Glutamatergic neuron (in vitro differentiated cells): ENCODE results near the gene TRPM3. TPM values are rescaled to one million over a fixed set of nuclear protein-coding genes. Genes with fewer than 3 reads are reported as not detected.

Source experiments
- DNase-seq: peaks from one replicate; pipeline ENCODE4 v3.0.0; 2022
- H3K27ac Mint-ChIP-seq: one replicate; pipeline ENCODE4 v1.8.0; 2020; ENCODE audit warnings: mild to moderate bottlenecking, mixed read lengths, inconsistent platforms; ENCODE audit not compliant: unreplicated experiment
- H3K27me3 Mint-ChIP-seq: one replicate; pipeline ENCODE4 v1.8.0; 2020; ENCODE audit warnings: mild to moderate bottlenecking, moderate library complexity, mixed read lengths, inconsistent platforms; ENCODE audit not compliant: unreplicated experiment
- H3K36me3 Mint-ChIP-seq: one replicate; pipeline ENCODE4 v1.8.0; 2020; ENCODE audit warnings: mild to moderate bottlenecking, mixed read lengths, inconsistent platforms; ENCODE audit not compliant: unreplicated experiment
- H3K4me1 Mint-ChIP-seq: one replicate; pipeline ENCODE4 v1.8.0; 2020; ENCODE audit warnings: mild to moderate bottlenecking, low read depth, mixed read lengths, inconsistent platforms; ENCODE audit not compliant: unreplicated experiment
- H3K4me3 Mint-ChIP-seq: one replicate; pipeline ENCODE4 v1.8.0; 2020; ENCODE audit warnings: mild to moderate bottlenecking, mixed read lengths, inconsistent platforms; ENCODE audit not compliant: unreplicated experiment
- H3K9me3 Mint-ChIP-seq: one replicate; pipeline ENCODE4 v1.8.0; 2020; ENCODE audit warnings: mild to moderate bottlenecking, moderate library complexity, mixed read lengths, inconsistent platforms; ENCODE audit not compliant: unreplicated experiment
- total RNA-seq: library from RNA; stranded (reverse); fragmentation: NEBNext Ultra II Directional; extraction: Animal tissue kit (Norgen Biotek cat#: 25700); gene quantifications from one replicate; pipeline ENCODE4 v1.2.1, GENCODE V29; 2021; ENCODE audit not compliant: unreplicated experiment
- TF ChIP-seq, protein P1 (sequence below): fragments of 200-600 bp; sonication (generic); IDR thresholded peaks from one replicate; pipeline ENCODE4 v1.5.0; 2021; ENCODE audit not compliant: partially characterized antibody, unreplicated experiment

Gene TRPM3
- total RNA-seq, 1 donor from 2014 or later = 3.3 TPM

DNA sequence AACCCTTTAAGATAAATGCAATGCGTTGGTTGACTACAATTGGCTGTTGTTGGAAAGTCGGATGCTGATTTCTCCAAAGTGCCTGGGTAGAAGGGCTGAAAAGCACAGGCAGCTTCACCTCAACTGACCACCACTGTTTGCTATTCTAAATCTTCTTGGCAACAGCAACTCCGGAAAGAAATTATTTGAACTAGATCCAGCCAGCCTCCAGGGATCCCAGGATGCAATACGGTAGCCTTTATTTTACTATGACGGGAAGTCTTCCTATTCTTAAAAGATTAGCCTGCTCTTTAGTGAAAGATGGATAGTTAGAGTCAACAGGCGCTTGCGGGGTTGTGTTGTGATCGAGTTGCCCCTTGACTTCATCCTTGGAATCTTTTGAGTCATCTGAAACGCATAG, 628.4 kb downstream of the TRPM3 start:
- TF ChIP-seq, protein P1, sequence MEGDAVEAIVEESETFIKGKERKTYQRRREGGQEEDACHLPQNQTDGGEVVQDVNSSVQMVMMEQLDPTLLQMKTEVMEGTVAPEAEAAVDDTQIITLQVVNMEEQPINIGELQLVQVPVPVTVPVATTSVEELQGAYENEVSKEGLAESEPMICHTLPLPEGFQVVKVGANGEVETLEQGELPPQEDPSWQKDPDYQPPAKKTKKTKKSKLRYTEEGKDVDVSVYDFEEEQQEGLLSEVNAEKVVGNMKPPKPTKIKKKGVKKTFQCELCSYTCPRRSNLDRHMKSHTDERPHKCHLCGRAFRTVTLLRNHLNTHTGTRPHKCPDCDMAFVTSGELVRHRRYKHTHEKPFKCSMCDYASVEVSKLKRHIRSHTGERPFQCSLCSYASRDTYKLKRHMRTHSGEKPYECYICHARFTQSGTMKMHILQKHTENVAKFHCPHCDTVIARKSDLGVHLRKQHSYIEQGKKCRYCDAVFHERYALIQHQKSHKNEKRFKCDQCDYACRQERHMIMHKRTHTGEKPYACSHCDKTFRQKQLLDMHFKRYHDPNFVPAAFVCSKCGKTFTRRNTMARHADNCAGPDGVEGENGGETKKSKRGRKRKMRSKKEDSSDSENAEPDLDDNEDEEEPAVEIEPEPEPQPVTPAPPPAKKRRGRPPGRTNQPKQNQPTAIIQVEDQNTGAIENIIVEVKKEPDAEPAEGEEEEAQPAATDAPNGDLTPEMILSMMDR = no peak
- no peak for DNase-seq
- peaks cover 2% of the 10 kb centered on the region for H3K9me3 Mint-ChIP-seq

GRCh38 chr9:70492319-70492777, 629.1 kb downstream of the TRPM3 start:
- peaks cover 10% of the 10 kb centered on the region for H3K4me1 Mint-ChIP-seq
- no peaks in the 10 kb centered on the region for H3K27me3 Mint-ChIP-seq
- no peak overlapping the region for H3K4me3 Mint-ChIP-seq
- H3K36me3 Mint-ChIP-seq = peaks cover 5% of the 10 kb centered on the region
- no peaks in the 10 kb centered on the region for H3K9me3 Mint-ChIP-seq
- TF ChIP-seq, protein P1 = no peak
- no peak for DNase-seq
- no peak overlapping the region for H3K27ac Mint-ChIP-seq

More for the DNA sequence above, 628.4 kb downstream of the TRPM3 start:
- H3K36me3 Mint-ChIP-seq = peaks cover 5% of the 10 kb centered on the region
- no peak overlapping the region for H3K4me3 Mint-ChIP-seq
- no peaks in the 10 kb centered on the region for H3K27me3 Mint-ChIP-seq
- H3K27ac Mint-ChIP-seq = no peak overlapping the region
- H3K4me1 Mint-ChIP-seq = peaks cover 10% of the 10 kb centered on the region

- Mint-ChIP-seq H3K4me1 (peaks cover 10% of the 10 kb centered on the region), H3K27ac (no peak overlapping the region), H3K27me3 (no peaks in the 10 kb centered on the region), H3K36me3 (peaks cover 5% of the 10 kb centered on the region), H3K9me3 (no peaks in the 10 kb centered on the region), H3K4me3 (no peak overlapping the region)
- TF ChIP-seq, protein P1 = no peak
- DNase-seq = no peak
Observed at GRCh38 chr9:70491426-70492318, 629.7 kb downstream of the TRPM3 start.

- Mint-ChIP-seq H3K27me3 (no peaks in the 10 kb centered on the region), H3K36me3 (peaks cover 5% of the 10 kb centered on the region), H3K9me3 (no peaks in the 10 kb centered on the region), H3K27ac (no peak overlapping the region), H3K4me1 (peaks cover 10% of the 10 kb centered on the region), H3K4me3 (no peak overlapping the region)
- TF ChIP-seq, protein P1 = no peak
- DNase-seq = no peak
Observed at GRCh38 chr9:70490478-70490877, 630.9 kb downstream of the TRPM3 start.

DNA sequence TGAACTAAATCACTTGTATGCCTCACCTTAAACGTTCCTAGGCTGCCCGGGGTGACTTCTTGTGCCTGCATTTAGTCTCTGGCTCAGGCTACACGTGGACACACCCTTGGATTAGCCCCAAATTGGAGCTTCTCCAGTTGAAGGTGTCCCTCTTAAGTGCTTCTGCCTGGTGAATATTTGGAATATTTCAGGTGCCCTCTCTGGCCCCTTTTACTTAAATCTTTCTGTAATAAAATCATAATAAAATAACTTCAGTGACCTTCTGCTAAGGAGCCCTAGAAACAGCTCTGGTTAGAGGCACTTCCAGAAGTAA, 632.7 kb downstream of the TRPM3 start:
- Mint-ChIP-seq H3K4me3 (no peak overlapping the region), H3K36me3 (no peaks in the 10 kb centered on the region), H3K4me1 (peaks cover 6% of the 10 kb centered on the region), H3K27ac (no peak overlapping the region), H3K9me3 (no peaks in the 10 kb centered on the region), H3K27me3 (no peaks in the 10 kb centered on the region)
- TF ChIP-seq, protein P1 = no peak
- no peak for DNase-seq
